GM12878 (cell line): ENCODE results near the gene FCHSD2.

Experiments
- CTCF ChIP-seq, 3 experiments: IDR thresholded peaks in 2 of 3; conservative IDR thresholded peaks in 1 of 3; 2 replicates each; pipeline ENCODE4 v1.5.1; 2011; ENCODE audit warnings: low read depth in 3 of 3, low read length in 3 of 3, mild to moderate bottlenecking in 3 of 3, control low read depth in 2 of 3, moderate library complexity in 2 of 3, inconsistent platforms in 1 of 3, mixed read lengths in 1 of 3; ENCODE audit not compliant: control insufficient read depth in 2 of 3, insufficient read depth in 1 of 3; ENCODE audit errors: extremely low read depth in 1 of 3
- GATAD2B ChIP-seq: fragments of 450-650 bp; conservative IDR thresholded peaks from 2 replicates; pipeline ENCODE4 v1.6.1; 2017; ENCODE audit warnings: low read depth, mild to moderate bottlenecking, moderate library complexity
- JUND ChIP-seq: IDR thresholded peaks from 2 replicates; pipeline ENCODE4 v1.6.1; 2012; ENCODE audit warnings: low read depth, mild to moderate bottlenecking, low read length, improper control_type of control experiment, moderate library complexity
- MXI1 ChIP-seq: fragments of 150-350 bp; IDR thresholded peaks from 2 replicates; pipeline ENCODE4 v1.6.1; 2011; ENCODE audit warnings: low read depth, mild to moderate bottlenecking, inconsistent platforms, low read length, improper control_type of control experiment
- NBN ChIP-seq: fragments of 450-650 bp; IDR thresholded peaks from 2 replicates; pipeline ENCODE4 v1.6.1; 2016
- TCF7 ChIP-seq: IDR thresholded peaks from 2 replicates; pipeline ENCODE4 v1.6.1; 2014; ENCODE audit warnings: antibody characterized with exemption, borderline replicate concordance
- TF ChIP-seq, protein P1 (sequence below): IDR thresholded peaks from 2 replicates; pipeline ENCODE4 v1.6.1; 2012; ENCODE audit warnings: mild to moderate bottlenecking, low read depth, low read length

- TF ChIP-seq, protein P1, sequence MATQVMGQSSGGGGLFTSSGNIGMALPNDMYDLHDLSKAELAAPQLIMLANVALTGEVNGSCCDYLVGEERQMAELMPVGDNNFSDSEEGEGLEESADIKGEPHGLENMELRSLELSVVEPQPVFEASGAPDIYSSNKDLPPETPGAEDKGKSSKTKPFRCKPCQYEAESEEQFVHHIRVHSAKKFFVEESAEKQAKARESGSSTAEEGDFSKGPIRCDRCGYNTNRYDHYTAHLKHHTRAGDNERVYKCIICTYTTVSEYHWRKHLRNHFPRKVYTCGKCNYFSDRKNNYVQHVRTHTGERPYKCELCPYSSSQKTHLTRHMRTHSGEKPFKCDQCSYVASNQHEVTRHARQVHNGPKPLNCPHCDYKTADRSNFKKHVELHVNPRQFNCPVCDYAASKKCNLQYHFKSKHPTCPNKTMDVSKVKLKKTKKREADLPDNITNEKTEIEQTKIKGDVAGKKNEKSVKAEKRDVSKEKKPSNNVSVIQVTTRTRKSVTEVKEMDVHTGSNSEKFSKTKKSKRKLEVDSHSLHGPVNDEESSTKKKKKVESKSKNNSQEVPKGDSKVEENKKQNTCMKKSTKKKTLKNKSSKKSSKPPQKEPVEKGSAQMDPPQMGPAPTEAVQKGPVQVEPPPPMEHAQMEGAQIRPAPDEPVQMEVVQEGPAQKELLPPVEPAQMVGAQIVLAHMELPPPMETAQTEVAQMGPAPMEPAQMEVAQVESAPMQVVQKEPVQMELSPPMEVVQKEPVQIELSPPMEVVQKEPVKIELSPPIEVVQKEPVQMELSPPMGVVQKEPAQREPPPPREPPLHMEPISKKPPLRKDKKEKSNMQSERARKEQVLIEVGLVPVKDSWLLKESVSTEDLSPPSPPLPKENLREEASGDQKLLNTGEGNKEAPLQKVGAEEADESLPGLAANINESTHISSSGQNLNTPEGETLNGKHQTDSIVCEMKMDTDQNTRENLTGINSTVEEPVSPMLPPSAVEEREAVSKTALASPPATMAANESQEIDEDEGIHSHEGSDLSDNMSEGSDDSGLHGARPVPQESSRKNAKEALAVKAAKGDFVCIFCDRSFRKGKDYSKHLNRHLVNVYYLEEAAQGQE: no peak
- TF ChIP-seq NBN: no peak
- no peak for TF ChIP-seq CTCF (IDR thresholded peaks at IDR 0.05 in 2 of 3, conservative IDR thresholded peaks at IDR 0.05 in 1 of 3; ENCODE audit: control insufficient read depth in 2 of 3, extremely low read depth in 1 of 3, insufficient read depth in 1 of 3, low read depth in 3 of 3, low read length in 3 of 3)
- TF ChIP-seq TCF7: no peak
- TF ChIP-seq JUND: no peak
- TF ChIP-seq GATAD2B: no peak
- TF ChIP-seq MXI1: no peak
These were observed 139.0 kb downstream of the FCHSD2 start for GRCh38 chr11:73003088-73003487.
